GM12878 (cell line): ENCODE measurements around the gene XAB2. TPM values are rescaled to one million over a fixed set of nuclear protein-coding genes. Genes with fewer than 3 reads are reported as not detected.

Experiments used
- ATAC-seq: fragments of 200-7000 bp; cut with Tn5 transposase; 3 replicates; pipeline ENCODE4 v1.9.1; 2020; ENCODE audit warnings: mild to moderate bottlenecking, moderate library complexity
- BruUV-seq: library from RNA; stranded (reverse); fragments of 400-500 nt; replicated peaks from 2 replicates; lab custom pipeline; 2021; lab: Mats Ljungman, UMichigan
- CTCF ChIA-PET: fragments of 300-600 bp; sonication (Branson Sonifier 250); formaldehyde crosslinking; extraction: SDS; loops from one replicate; lab custom pipeline; 2021; ENCODE audit warnings: inconsistent platforms; lab: Yijun Ruan, JAX
- POLR2A ChIA-PET: fragments of 350-600 bp; formaldehyde crosslinking; extraction: SDS; loops from one replicate; lab custom pipeline; 2021; ENCODE audit warnings: inconsistent platforms; lab: Charles Lee
- RAD21 ChIA-PET: fragments of 300-600 bp; sonication (Branson Sonifier 250); formaldehyde crosslinking; loops from one replicate; lab custom pipeline; 2023; ENCODE audit warnings: antibody characterized with exemption; ENCODE audit not compliant: unreplicated experiment; lab: Charles Lee
- SMC1A ChIA-PET: fragments of 300-600 bp; sonication (Branson Sonifier 250); formaldehyde crosslinking; loops from one replicate; lab custom pipeline; 2023; ENCODE audit not compliant: unreplicated experiment, uncharacterized antibody; lab: Charles Lee
- DNase-seq: peaks from one replicate; pipeline ENCODE4 v3.0.0-alpha.2; 2011; ENCODE audit warnings: low read depth, low spot score
- FAIRE-seq: peaks from 3 replicates; lab custom pipeline; 2011; peaks lifted over from hg19 to GRCh38; lab: Jason Lieb, UNC
- H2AFZ ChIP-seq: 2 replicates; pipeline ENCODE4 v1.6.0; 2011; ENCODE audit warnings: low read depth, low read length, control low read depth; ENCODE audit not compliant: control insufficient read depth
- H3K27ac ChIP-seq: 2 replicates; pipeline ENCODE4 v1.5.1; 2011; ENCODE audit warnings: control low read depth; ENCODE audit not compliant: control insufficient read depth, insufficient read depth
- H3K27me3 ChIP-seq, 2 experiments: replicated peaks in 1 of 2; 2 replicates each; pipeline versions ENCODE4 v1.6.0 to v1.6.1; 2011; ENCODE audit warnings: low read length in 1 of 2; ENCODE audit not compliant: control insufficient read depth in 2 of 2, insufficient read depth in 2 of 2
- H3K36me3 ChIP-seq, 2 experiments: 2 replicates each; pipeline ENCODE4 v1.5.1; 2011; ENCODE audit warnings: low read length in 1 of 2; ENCODE audit not compliant: control insufficient read depth in 2 of 2, insufficient read depth in 2 of 2
- H3K4me1 ChIP-seq: 2 replicates; pipeline ENCODE4 v1.6.1; 2011; ENCODE audit warnings: mild to moderate bottlenecking, low read length, moderate library complexity, mixed read lengths; ENCODE audit not compliant: control insufficient read depth, insufficient read depth
- H3K4me2 ChIP-seq: 2 replicates; pipeline ENCODE4 v1.6.0; 2011; ENCODE audit warnings: control low read depth; ENCODE audit not compliant: control insufficient read depth, insufficient read depth
- H3K4me3 ChIP-seq: fragments of 200-600 bp; sonication (generic); 2 replicates; pipeline ENCODE4 v1.5.1; 2016
- H3K79me2 ChIP-seq: 2 replicates; pipeline ENCODE4 v1.6.0; 2011; ENCODE audit warnings: low read length; ENCODE audit not compliant: control insufficient read depth, insufficient read depth
- H3K9ac ChIP-seq: 2 replicates; pipeline ENCODE4 v1.8.0; 2011; ENCODE audit warnings: low read length, control low read depth, mixed read lengths; ENCODE audit not compliant: control insufficient read depth, insufficient read depth
- H3K9me3 ChIP-seq: replicated peaks from 3 replicates; pipeline ENCODE4 v1.5.1; 2011; ENCODE audit warnings: mild to moderate bottlenecking, low read length; ENCODE audit not compliant: control insufficient read depth, insufficient read depth
- H4K20me1 ChIP-seq: 2 replicates; pipeline ENCODE4 v1.6.0; 2011; ENCODE audit not compliant: control insufficient read depth, insufficient read depth
- CHD1 ChIP-seq: IDR thresholded peaks from 2 replicates; pipeline ENCODE4 v1.6.1; 2012; ENCODE audit warnings: low read depth, low read length, improper control_type of control experiment
- CREB1 ChIP-seq: IDR thresholded peaks from 2 replicates; pipeline ENCODE4 v1.6.1; 2012; ENCODE audit warnings: low read depth, mild to moderate bottlenecking, inconsistent platforms
- CREM ChIP-seq: IDR thresholded peaks from 2 replicates; pipeline ENCODE4 v1.6.1; 2014; ENCODE audit warnings: antibody characterized with exemption, low read depth
- IRF4 ChIP-seq: IDR thresholded peaks from 2 replicates; pipeline ENCODE4 v1.6.1; 2011; ENCODE audit warnings: low read depth, low read length
- MYB ChIP-seq: fragments of 150-350 bp; IDR thresholded peaks from 2 replicates; pipeline ENCODE4 v1.6.1; 2014; ENCODE audit warnings: mild to moderate bottlenecking, low read depth, low read length, borderline replicate concordance
- SRF ChIP-seq, 2 experiments: IDR thresholded peaks; 2 replicates each; pipeline ENCODE4 v1.6.1; 2011; ENCODE audit warnings: low read depth in 2 of 2, low read length in 2 of 2, mild to moderate bottlenecking in 1 of 2, moderate library complexity in 1 of 2
- WRNIP1 ChIP-seq: IDR thresholded peaks from 2 replicates; pipeline ENCODE4 v1.6.1; 2011; ENCODE audit warnings: low read depth, low read length, improper control_type of control experiment, borderline replicate concordance
- ZNF24 ChIP-seq: fragments of 450-650 bp; IDR thresholded peaks from 2 replicates; pipeline ENCODE4 v1.6.1; 2017; ENCODE audit warnings: antibody characterized with exemption, mild to moderate bottlenecking
- ZZZ3 ChIP-seq: IDR thresholded peaks from 2 replicates; pipeline ENCODE4 v1.6.1; 2011; ENCODE audit warnings: low read depth; ENCODE audit not compliant: control insufficient read depth, insufficient read length
- WGBS: methylation state at CpG from one replicate; pipeline ENCODE4 v1.1.6; 2016; ENCODE audit warnings: low lambda C conversion rate; ENCODE audit not compliant: insufficient replicate concordance, insufficient coverage; ENCODE audit errors: missing lambda C conversion rate; 5-methylcytosine and 5-hydroxymethylcytosine counted together
- in situ Hi-C: fragments of 300-500 bp; cut with MboI; formaldehyde crosslinking; loops from 9 replicates; pipeline ENCODE4 v1.14.3; 2018; ENCODE audit warnings: mixed read lengths
- intact Hi-C: fragments of 100-400 bp; cut with micrococcal nuclease; formaldehyde crosslinking; loops from one replicate; pipeline ENCODE4 v1.14.2; 2022; ENCODE audit not compliant: unreplicated experiment
- polyA plus RNA-seq, 11 experiments: library from polyadenylated mRNA; depleted of rRNA in 4 of 11; unstranded in 6 of 11; stranded (reverse) in 5 of 11; fragments of >200 nt; fragmentation: Nextera tagmentation in 4 of 11; fragmentation: Illumina TruSeq in 1 of 11; extraction: Ambion mirVana in 4 of 11; extraction: Trizol in 1 of 11; gene quantifications; 1 replicate in 1 of 11; 2 replicates in 10 of 11; pipeline versions ENCODE4 v1.2.1 to v1.2.3, GENCODE V29; 2011 to 2016; ENCODE audit warnings: inconsistent platforms in 2 of 11, missing spikeins in 2 of 11, low read depth in 1 of 11
- total RNA-seq, 4 experiments: library from RNA; depleted of rRNA in 3 of 4; stranded (reverse); fragments of >200 nt in 3 of 4; fragmentation: Illumina TruSeq in 1 of 4; extraction: Trizol in 1 of 4; gene quantifications; 2 replicates each; pipeline versions ENCODE4 v1.2.1 to v1.2.3, GENCODE V29; 2013 to 2021
- TF ChIP-seq, protein P1 (sequence below): fragments of 450-650 bp; IDR thresholded peaks from 2 replicates; pipeline ENCODE4 v1.6.1; 2018; ENCODE audit warnings: mild to moderate bottlenecking, low read depth, moderate library complexity; ENCODE audit not compliant: partially characterized antibody
- TF ChIP-seq, protein P2 (sequence below): IDR thresholded peaks from 2 replicates; pipeline ENCODE4 v1.6.1; 2011; ENCODE audit warnings: borderline replicate concordance, low read depth, mild to moderate bottlenecking, moderate library complexity, mixed read lengths, low read length; ENCODE audit not compliant: insufficient read depth; ENCODE audit errors: extremely low read length

Gene XAB2
- total and polyA plus RNA-seq, 10 of the 15 experiments (the other 5 are each of a cell fraction or from before 2014, with no cell fraction given), result 0.34 to 45.1 (median 18.8) TPM

DNA sequence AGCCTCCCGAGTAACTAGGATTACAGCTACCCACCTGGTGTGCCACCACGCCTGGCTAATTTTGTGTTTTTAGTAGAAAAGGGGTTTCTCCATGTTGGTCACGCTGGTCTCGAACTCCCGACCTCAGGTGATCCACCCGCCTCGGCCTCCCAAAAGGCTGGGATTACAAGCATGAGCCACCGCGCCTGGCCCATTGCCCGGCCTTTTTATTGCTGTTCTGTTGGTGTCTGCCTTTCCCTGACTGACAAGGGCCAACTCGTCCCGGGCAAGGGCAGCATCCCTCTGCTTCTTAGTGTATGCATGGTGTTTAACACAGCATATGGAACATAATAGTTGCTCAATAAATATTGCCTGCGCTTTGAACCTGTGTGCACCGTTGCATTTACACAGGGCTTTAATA, 33.3 kb upstream of the XAB2 start:
- no peaks in the 10 kb centered on the region for H3K9me3 ChIP-seq
- ChIA-PET SMC1A (interaction anchor here (0.6 kb wide), 1 partner anchor 574 kb away, joined by 3 read pairs; no protein-coding TSS in a partner anchor), RAD21 (no interaction called here), CTCF (no interaction called here), POLR2A (interaction anchor here (0.6 kb wide), 1 partner anchor 872 kb away, joined by 3 read pairs; no protein-coding TSS in a partner anchor)
- FAIRE-seq (no peak), ATAC-seq (no peak), DNase-seq (no peak)
- H3K27ac ChIP-seq, result no peak overlapping the region
- TF ChIP-seq CREB1 (no peak), WRNIP1 (no peak), CREM (no peak), SRF (IDR thresholded peaks at IDR 0.05; ENCODE audit: low read depth in 2 of 2, low read length in 2 of 2) (no peak), MYB (no peak), CHD1 (no peak), ZNF24 (no peak), IRF4 (no peak), ZZZ3 (no peak)
- TF ChIP-seq, protein P1, sequence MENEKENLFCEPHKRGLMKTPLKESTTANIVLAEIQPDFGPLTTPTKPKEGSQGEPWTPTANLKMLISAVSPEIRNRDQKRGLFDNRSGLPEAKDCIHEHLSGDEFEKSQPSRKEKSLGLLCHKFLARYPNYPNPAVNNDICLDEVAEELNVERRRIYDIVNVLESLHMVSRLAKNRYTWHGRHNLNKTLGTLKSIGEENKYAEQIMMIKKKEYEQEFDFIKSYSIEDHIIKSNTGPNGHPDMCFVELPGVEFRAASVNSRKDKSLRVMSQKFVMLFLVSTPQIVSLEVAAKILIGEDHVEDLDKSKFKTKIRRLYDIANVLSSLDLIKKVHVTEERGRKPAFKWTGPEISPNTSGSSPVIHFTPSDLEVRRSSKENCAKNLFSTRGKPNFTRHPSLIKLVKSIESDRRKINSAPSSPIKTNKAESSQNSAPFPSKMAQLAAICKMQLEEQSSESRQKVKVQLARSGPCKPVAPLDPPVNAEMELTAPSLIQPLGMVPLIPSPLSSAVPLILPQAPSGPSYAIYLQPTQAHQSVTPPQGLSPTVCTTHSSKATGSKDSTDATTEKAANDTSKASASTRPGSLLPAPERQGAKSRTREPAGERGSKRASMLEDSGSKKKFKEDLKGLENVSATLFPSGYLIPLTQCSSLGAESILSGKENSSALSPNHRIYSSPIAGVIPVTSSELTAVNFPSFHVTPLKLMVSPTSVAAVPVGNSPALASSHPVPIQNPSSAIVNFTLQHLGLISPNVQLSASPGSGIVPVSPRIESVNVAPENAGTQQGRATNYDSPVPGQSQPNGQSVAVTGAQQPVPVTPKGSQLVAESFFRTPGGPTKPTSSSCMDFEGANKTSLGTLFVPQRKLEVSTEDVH, result no peak
- TF ChIP-seq, protein P2, sequence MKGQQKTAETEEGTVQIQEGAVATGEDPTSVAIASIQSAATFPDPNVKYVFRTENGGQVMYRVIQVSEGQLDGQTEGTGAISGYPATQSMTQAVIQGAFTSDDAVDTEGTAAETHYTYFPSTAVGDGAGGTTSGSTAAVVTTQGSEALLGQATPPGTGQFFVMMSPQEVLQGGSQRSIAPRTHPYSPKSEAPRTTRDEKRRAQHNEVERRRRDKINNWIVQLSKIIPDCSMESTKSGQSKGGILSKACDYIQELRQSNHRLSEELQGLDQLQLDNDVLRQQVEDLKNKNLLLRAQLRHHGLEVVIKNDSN, result no peak
- no peaks in the 10 kb centered on the region for H3K79me2 ChIP-seq
- no peak overlapping the region for H3K4me3 ChIP-seq
- 69% methylated on average over 14 of the region's 14 CpGs for WGBS
- H4K20me1 ChIP-seq, result no peaks in the 10 kb centered on the region
- intact Hi-C loops (no loop called here), in situ Hi-C loops (no loop called here)
- no peak overlapping the region for H2AFZ ChIP-seq
- no peak overlapping the region for H3K9ac ChIP-seq
- H3K4me2 ChIP-seq, result no peak overlapping the region
- no peaks in the 10 kb centered on the region for H3K27me3 ChIP-seq
- no peaks in the 10 kb centered on the region for H3K36me3 ChIP-seq
- H3K4me1 ChIP-seq, result peaks cover 10% of the 10 kb centered on the region
- no TSS peak for BruUV-seq
